D721Med (cell line): Measurements from ENCODE around the gene SLC52A1.
A peak's percentile ranks its signal among the peaks of the same experiment; 100 is the strongest.

Experiments
- DNase-seq: peaks from one replicate; pipeline ENCODE4 v3.0.0; 2011; ENCODE audit warnings: low spot score; ENCODE audit not compliant: insufficient read length
- FAIRE-seq: peaks from 2 replicates; lab custom pipeline; 2011; peaks lifted over from hg19 to GRCh38; lab: Jason Lieb, UNC
- TF ChIP-seq, protein P1 (sequence below): IDR thresholded peaks from 2 replicates; pipeline ENCODE4 v1.5.1; 2012; ENCODE audit warnings: mild to moderate bottlenecking, control low read depth; ENCODE audit not compliant: insufficient read depth; ENCODE audit errors: missing control alignments

SLC52A1 gene

GRCh38 chr17:4999430-5000093 is 35.7 kb downstream of the SLC52A1 start:
- TF ChIP-seq, protein P1, sequence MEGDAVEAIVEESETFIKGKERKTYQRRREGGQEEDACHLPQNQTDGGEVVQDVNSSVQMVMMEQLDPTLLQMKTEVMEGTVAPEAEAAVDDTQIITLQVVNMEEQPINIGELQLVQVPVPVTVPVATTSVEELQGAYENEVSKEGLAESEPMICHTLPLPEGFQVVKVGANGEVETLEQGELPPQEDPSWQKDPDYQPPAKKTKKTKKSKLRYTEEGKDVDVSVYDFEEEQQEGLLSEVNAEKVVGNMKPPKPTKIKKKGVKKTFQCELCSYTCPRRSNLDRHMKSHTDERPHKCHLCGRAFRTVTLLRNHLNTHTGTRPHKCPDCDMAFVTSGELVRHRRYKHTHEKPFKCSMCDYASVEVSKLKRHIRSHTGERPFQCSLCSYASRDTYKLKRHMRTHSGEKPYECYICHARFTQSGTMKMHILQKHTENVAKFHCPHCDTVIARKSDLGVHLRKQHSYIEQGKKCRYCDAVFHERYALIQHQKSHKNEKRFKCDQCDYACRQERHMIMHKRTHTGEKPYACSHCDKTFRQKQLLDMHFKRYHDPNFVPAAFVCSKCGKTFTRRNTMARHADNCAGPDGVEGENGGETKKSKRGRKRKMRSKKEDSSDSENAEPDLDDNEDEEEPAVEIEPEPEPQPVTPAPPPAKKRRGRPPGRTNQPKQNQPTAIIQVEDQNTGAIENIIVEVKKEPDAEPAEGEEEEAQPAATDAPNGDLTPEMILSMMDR: no peak
- no peak for FAIRE-seq
- DNase-seq: no peak

- TF ChIP-seq, protein P1: no peak
- no peak for FAIRE-seq
- DNase-seq: no peak
Observed at GRCh38 chr17:4998732-4999429, 36.3 kb downstream of the SLC52A1 start.

GRCh38 chr17:4998027-4998731 is 37.0 kb downstream of the SLC52A1 start:
- FAIRE-seq (no peak), DNase-seq (peak; percentile 52)
- TF ChIP-seq, protein P1: no peak

DNA sequence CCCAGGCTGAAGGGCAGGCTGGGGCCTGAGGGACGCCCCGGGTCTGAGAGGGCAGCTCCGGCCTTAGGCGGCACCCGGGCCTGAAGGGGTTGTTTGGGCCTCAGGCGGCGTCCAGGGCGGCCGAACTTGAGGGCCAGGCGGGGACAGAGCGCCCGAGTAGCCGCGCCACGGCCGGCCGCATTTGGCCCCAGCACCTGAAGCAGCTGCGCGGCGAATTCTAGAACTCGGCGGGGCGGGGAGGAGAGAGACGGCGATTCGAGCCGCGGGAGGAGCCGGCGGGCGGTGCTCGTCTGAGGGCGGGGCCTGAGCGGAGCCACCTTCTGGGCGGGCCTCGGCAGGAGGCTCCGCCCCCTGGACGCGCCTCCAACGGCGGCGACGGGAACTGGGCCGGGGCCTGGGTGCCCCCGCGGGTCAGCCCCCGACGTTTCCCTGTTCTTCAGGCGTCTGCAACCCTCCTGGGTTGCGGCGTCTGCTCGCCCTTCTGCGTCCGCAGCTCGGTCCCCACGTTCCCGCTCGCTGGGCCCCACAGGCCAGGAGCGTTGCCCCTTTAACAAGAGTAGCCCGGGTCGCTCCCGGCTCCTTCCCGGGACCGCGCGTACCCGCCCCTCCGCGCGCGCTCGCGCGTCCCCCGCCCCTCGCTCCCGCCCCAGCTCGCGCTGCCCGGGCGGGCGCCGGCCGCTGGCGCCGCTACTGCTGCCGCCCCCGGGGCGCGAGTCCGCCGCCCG is 37.8 kb downstream of the SLC52A1 start, which contains the start of the genes INCA1 and KIF1C:
INCA1 (minus strand) TSS at position 221 of the 725 bp plus-strand sequence. CDS start 3,085 bp downstream, outside the sequence.
KIF1C (plus strand) TSS at position 649 of the 725 bp plus-strand sequence. CDS start 2,297 bp downstream, outside the sequence.
- DNase-seq (peak; percentile 99), FAIRE-seq (no peak)

DNA sequence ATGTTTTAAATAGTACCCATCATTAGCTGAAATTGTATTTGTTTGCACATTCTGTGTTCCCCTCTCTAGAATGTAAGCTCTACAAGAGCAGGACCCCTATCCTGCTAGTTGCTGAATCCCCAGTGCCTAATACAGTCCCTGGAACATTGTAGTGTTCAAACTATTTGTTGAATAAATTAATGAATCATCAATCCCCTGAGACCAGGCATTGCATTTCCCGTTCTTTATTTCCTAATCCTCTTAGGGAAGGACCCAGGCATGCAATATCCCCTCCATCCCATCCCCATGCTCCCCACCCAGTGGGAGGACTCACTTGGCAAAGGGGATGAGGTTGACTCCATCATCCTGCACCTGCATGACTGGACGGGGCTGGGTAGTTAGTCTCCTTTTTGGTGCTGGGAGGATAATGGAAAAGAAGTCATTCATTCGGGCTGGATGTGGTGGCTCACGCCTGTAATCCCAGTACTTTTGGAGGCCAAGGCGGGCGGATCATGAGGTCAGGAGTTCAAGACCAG is 41.1 kb downstream of the SLC52A1 start:
- no peak for FAIRE-seq
- DNase-seq: peak; percentile 48
- TF ChIP-seq, protein P1: no peak

More for the DNA sequence above, 37.8 kb downstream of the SLC52A1 start, which contains the start of the genes INCA1 and KIF1C:
- TF ChIP-seq, protein P1: no peak

DNA sequence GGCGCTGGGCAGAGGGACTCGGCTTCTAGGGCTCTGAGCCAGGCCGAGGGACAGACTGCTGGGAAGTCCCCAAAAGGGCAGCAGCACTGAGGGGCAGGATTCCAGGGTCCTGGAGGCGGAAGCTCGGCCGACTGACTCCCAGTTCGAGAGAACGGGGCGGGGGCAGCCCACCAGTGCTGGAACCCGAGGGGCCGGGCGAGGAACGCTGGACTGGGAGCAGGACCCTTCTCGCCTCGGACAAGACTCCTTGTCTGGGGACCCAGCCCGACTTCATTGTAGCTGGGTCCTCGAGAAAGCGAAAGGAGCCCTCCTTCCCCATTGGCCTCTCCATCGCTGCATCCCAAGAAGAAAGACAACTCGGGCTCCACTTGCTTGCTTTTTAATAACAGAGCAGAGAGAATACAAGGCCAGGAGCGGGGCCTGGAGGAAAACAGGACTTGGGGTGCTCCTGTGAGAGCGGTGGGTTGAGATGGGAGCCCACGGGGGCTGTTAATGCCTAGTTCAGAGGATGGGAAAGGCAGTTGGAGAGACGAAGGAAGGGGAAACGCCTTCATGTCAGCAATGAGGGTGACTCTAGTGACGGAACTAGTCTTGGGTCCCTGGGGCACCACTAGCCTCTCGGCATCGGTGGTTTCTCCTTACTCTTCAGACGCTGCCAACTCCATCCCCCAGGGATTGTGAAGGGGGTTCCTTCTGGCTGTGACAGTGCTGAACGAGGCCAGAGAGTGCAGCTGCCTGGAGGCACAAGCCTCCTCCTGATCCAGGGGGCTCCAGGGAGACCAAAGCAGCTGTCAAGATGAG is 47.3 kb downstream of the SLC52A1 start:
- TF ChIP-seq, protein P1: no peak
- FAIRE-seq (no peak), DNase-seq (no peak)
